Ovary (tissue), 9 donors: Measurements from ENCODE around the gene PCBP3. TPM values are rescaled to one million over a fixed set of nuclear protein-coding genes. Genes with fewer than 3 reads are reported as not detected.

ENCODE experiments used
- DNase-seq, 5 donors: peaks; one replicate each; pipeline ENCODE4 v3.0.0-alpha.2; 2019 to 2020
- H3K27ac ChIP-seq, 2 donors: fragments of 200-600 bp; one replicate each; pipeline versions ENCODE4 v1.5.1 to v1.8.0; 2019 to 2022
- H3K27me3 ChIP-seq: fragments of 200-600 bp; one replicate; pipeline ENCODE4 v1.8.0; 2022
- H3K36me3 ChIP-seq: fragments of 200-600 bp; sonication (generic); one replicate; pipeline ENCODE4 v1.5.1; 2019
- H3K4me1 ChIP-seq: one replicate; pipeline ENCODE4 v1.8.1; 2013; ENCODE audit warnings: mild to moderate bottlenecking, moderate library complexity; ENCODE audit not compliant: insufficient read depth
- H3K4me3 ChIP-seq: fragments of 200-600 bp; sonication (generic); one replicate; pipeline ENCODE4 v1.5.1; 2017
- H3K9me3 ChIP-seq, 2 donors: fragments of 200-600 bp in 1 of 2; sonication (generic) in 1 of 2; one replicate each; pipeline versions ENCODE4 v1.5.1 to v1.8.1; 2013 to 2019; ENCODE audit warnings: mild to moderate bottlenecking in 1 of 2, moderate library complexity in 1 of 2
- EP300 ChIP-seq: sonication (generic); formaldehyde crosslinking; IDR thresholded peaks from one replicate; pipeline ENCODE4 v1.6.1; 2017; ENCODE audit warnings: antibody characterized with exemption
- POLR2A ChIP-seq: fragments of 450-650 bp; IDR thresholded peaks from one replicate; pipeline ENCODE4 v1.6.1; 2017; ENCODE audit warnings: antibody characterized with exemption, mild to moderate bottlenecking, moderate library complexity
- WGBS, 3 donors: extraction: QIAGEN DNeasy Blood & Tissue Kit in 1 of 3; methylation state at CpG; one replicate each; pipeline versions ENCODE4 v1.1.5 to v1.1.7; 2013 to 2017; 5-methylcytosine and 5-hydroxymethylcytosine counted together
- intact Hi-C, 4 donors: fragments of 100-400 bp; cut with DNase I; formaldehyde crosslinking; loops; one replicate each; pipeline versions ENCODE4 v1.11.0 to v1.15.1; 2022 to 2023
- polyA plus RNA-seq, 2 donors: library from polyadenylated mRNA; stranded (reverse); fragments of 200-250 nt in 1 of 2; fragments of 350-450 nt in 1 of 2; fragmentation: Illumina TruSeq in 1 of 2; extraction: RNeasy Lipid Tissue Mini Kit (QIAGEN cat#74804) in 1 of 2; gene quantifications; one replicate each; pipeline ENCODE4 v1.2.3, GENCODE V29; 2013 to 2014
- total RNA-seq, 7 donors: library from RNA; depleted of rRNA in 2 of 7; stranded (reverse); fragments of >200 nt in 2 of 7; fragmentation: NEBNext Ultra II Directional in 3 of 7; extraction: Animal tissue kit (Norgen Biotek cat#: 25700) in 3 of 7; gene quantifications; one replicate each; pipeline versions ENCODE4 v1.1.0 to v1.2.4, GENCODE V29; 2016 to 2023
- TF ChIP-seq, protein P1 (sequence below), 3 donors: fragments of 450-650 bp in 2 of 3; fragments of 200-600 bp in 1 of 3; IDR thresholded peaks; one replicate each; pipeline versions ENCODE4 v1.5.1 to v1.8.0; 2016 to 2022; ENCODE audit warnings: antibody characterized with exemption in 3 of 3, mild to moderate bottlenecking in 1 of 3
- donor health status: DM: no; HTN: no; CAD: no; lungs with moderate emphysema.
- donor health status: DM: no; HTN: no; CAD: no.
- donor health status: Bipolar disorder and iron deficiency.
- donor health status: DM: yes; HTN: yes; CAD: no.
- donor health status: DM: no; HTN: no; CAD: no.
- donor health status: DM: yes; HTN: yes; CAD: no.

The PCBP3 gene
- total and polyA plus RNA-seq, 9 donors = 2.4 to 10.1 (median 5.4) TPM

DNA sequence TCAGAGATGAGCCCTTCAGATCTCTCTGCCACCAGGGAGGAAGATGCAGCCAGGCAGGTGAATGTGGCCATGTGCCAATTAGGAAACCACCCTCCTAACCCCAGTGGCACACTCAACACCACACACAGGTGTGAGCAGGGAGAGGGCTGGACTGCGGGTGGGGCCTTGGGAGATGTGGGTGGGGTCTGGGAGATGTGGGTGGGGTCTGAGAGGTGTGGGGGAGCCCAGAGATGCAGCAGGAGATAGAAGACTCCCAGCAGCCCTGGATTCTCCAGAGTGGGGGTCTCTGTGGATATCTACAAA is 294.9 kb downstream of the PCBP3 start:
- H3K9me3 ChIP-seq = peaks cover 0 to 5% of the 10 kb centered on the region in 2 donors
- no peak overlapping the region for H3K27ac ChIP-seq
- no peak overlapping the region for H3K4me3 ChIP-seq
- TF ChIP-seq, protein P1, sequence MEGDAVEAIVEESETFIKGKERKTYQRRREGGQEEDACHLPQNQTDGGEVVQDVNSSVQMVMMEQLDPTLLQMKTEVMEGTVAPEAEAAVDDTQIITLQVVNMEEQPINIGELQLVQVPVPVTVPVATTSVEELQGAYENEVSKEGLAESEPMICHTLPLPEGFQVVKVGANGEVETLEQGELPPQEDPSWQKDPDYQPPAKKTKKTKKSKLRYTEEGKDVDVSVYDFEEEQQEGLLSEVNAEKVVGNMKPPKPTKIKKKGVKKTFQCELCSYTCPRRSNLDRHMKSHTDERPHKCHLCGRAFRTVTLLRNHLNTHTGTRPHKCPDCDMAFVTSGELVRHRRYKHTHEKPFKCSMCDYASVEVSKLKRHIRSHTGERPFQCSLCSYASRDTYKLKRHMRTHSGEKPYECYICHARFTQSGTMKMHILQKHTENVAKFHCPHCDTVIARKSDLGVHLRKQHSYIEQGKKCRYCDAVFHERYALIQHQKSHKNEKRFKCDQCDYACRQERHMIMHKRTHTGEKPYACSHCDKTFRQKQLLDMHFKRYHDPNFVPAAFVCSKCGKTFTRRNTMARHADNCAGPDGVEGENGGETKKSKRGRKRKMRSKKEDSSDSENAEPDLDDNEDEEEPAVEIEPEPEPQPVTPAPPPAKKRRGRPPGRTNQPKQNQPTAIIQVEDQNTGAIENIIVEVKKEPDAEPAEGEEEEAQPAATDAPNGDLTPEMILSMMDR (IDR thresholded peaks at IDR 0.05) = no peak
- no peak for TF ChIP-seq POLR2A
- no peak for TF ChIP-seq EP300
- intact Hi-C loops = no loop called here
- no peaks in the 10 kb centered on the region for H3K4me1 ChIP-seq
- WGBS, 3 donors = 89 to 98% (median 93%) methylated on average over 1 of the region's 1 CpG
- no peaks in the 10 kb centered on the region for H3K36me3 ChIP-seq
- DNase-seq = no peak
- H3K27me3 ChIP-seq = no peaks in the 10 kb centered on the region

DNA sequence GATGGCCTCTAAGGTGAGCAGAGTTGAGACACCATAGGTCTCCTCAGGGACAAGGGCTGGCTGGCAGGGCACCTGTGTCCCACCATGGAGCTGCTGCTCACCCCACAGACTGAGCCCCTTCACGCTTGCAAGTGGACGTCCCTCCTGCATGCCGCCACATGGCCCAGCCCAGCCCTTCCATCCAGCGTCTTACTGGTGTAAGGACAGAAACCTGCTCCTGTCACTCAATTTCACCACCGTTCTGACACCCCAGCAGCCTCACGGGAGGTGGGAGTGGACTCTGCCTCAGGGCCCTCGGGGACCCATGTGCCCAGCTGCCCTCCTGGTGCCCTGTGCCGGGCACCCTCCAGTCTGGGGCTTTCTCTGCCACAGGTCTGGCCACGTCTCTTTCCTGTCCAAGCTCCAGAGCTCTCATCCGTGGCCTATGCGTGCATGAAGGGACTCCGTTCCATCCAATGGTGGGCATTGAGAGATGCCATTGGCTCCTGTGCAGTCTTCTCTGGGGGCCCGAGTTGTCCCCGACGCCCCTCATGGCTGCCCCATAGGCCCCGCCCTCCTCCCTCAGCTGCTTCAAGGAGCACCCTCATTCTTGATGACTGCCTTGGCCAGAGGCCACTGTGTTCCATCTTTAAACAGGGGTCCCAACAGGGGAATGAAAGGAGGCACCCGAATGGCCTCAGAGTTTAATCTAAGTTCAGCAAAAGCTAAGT is 295.4 kb downstream of the PCBP3 start:
- 91 to 93% (median 91%) methylated on average over 17 of the region's 17 CpGs for WGBS, 3 donors

DNA sequence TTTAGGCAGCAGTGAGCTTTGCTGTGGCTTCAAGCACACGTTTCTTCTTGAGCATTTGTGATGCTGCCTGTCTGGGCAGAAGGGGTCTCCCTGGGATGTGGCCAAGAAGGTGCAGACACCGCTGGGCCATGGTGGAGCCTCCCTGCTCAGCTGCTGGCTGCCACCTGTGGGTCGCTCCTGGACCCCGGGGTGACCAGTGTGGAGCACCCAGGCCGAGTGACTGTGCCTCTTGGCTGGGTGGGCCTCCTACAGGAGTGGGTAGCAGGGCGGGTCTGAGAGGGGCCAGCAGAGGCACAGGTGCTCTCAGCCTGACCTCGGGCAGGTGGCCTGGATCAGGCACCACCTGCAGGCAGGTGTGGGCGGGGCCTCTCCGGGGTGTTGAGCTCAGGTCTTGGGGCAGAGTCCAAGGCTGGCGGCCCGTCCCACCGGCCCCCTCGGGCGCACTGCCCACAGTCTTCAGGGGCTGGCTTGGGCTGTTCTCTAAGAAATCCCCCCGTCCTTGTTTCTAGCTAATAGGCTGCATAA is 296.1 kb downstream of the PCBP3 start:
- Histone ChIP-seq H3K4me3 (no peak overlapping the region), H3K27ac (no peak overlapping the region), H3K4me1 (no peaks in the 10 kb centered on the region), H3K9me3 (peaks cover 0 to 5% of the 10 kb centered on the region in 2 donors), H3K27me3 (no peaks in the 10 kb centered on the region), H3K36me3 (no peaks in the 10 kb centered on the region)
- 92 to 93% (median 93%) methylated on average over 15 of the region's 15 CpGs for WGBS, 3 donors
- intact Hi-C loops = no loop called here
- no peak for TF ChIP-seq EP300
- TF ChIP-seq POLR2A = no peak
- TF ChIP-seq, protein P1 (IDR thresholded peaks at IDR 0.05) = no peak
- no peak for DNase-seq

More for the DNA sequence above, 295.4 kb downstream of the PCBP3 start:
- no peaks in the 10 kb centered on the region for H3K27me3 ChIP-seq
- H3K27ac ChIP-seq = no peak overlapping the region
- TF ChIP-seq EP300 (no peak), POLR2A (no peak)
- TF ChIP-seq, protein P1 (IDR thresholded peaks at IDR 0.05) = no peak
- no peak overlapping the region for H3K4me3 ChIP-seq
- H3K9me3 ChIP-seq = peaks cover 0 to 5% of the 10 kb centered on the region in 2 donors
- no peak for DNase-seq
- H3K36me3 ChIP-seq = no peaks in the 10 kb centered on the region
- intact Hi-C loops = no loop called here
- H3K4me1 ChIP-seq = no peaks in the 10 kb centered on the region

DNA sequence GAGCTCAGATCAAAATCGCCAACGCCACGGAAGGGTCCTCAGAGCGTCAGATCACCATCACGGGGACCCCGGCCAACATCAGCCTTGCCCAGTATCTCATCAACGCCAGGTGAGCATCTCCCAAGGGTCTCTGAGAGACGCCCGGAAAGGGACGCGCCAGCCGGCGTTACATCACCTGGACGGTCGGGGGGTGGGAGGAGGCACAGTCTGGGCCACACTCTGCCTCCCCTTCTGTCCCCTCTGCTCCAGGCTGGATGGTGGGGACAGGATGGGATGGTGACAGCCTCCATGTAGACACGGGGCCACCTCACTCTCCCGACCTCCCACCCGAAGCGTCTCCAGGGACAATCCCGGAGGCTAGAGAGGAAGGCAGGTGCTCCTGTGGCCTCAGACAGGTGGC is 296.6 kb downstream of the PCBP3 start:
- H3K36me3 ChIP-seq = no peaks in the 10 kb centered on the region
- H3K4me1 ChIP-seq = no peaks in the 10 kb centered on the region
- no peak overlapping the region for H3K27ac ChIP-seq
- intact Hi-C loops = no loop called here
- WGBS, 3 donors = 93 to 95% (median 95%) methylated on average over 20 of the region's 20 CpGs
- DNase-seq = no peak
- TF ChIP-seq, protein P1 (IDR thresholded peaks at IDR 0.05) = no peak
- TF ChIP-seq EP300 (no peak), POLR2A (no peak)
- H3K27me3 ChIP-seq = no peaks in the 10 kb centered on the region
- H3K9me3 ChIP-seq = peaks cover 0 to 1% of the 10 kb centered on the region in 2 donors
- H3K4me3 ChIP-seq = no peak overlapping the region
